SK-N-SH (cell line): ENCODE data around the gene SHROOM4. TPM values are rescaled to one million over a fixed set of nuclear protein-coding genes. Genes with fewer than 3 reads are reported as not detected.

Experiments used
- CTCF ChIA-PET: fragments of 300-600, 350-600 bp; formaldehyde crosslinking; extraction: SDS; loops from one replicate; lab custom pipeline; 2021; lab: Yijun Ruan, JAX
- POLR2A ChIA-PET: fragments of 350-600 bp; sonication (Branson Sonifier 250); formaldehyde crosslinking; extraction: SDS; loops from one replicate; lab custom pipeline; 2020; ENCODE audit warnings: antibody characterized with exemption, inconsistent platforms; lab: Yijun Ruan, JAX
- DNase-seq: peaks from one replicate; pipeline ENCODE4 v3.0.0; 2012
- H2AFZ ChIP-seq: fragments of 200-600 bp; sonication (generic); 2 replicates; pipeline ENCODE4 v1.8.1; 2016; ENCODE audit warnings: antibody characterized with exemption, mild to moderate bottlenecking, low read depth
- H3F3A ChIP-seq: fragments of 200-600 bp; sonication (generic); replicated peaks from 2 replicates; pipeline ENCODE3; 2016; ENCODE audit warnings: antibody characterized with exemption, mild to moderate bottlenecking; ENCODE audit not compliant: insufficient read depth
- H3K27ac ChIP-seq, 2 experiments: fragments of 200-500 bp in 1 of 2; fragments of 200-600 bp in 1 of 2; sonication (Bioruptor generic) in 1 of 2; sonication (generic), shearing (Covaris generic) in 1 of 2; 2 replicates each; pipeline versions ENCODE4 v1.5.1 to v1.6.1; 2014 to 2016; ENCODE audit warnings: low read depth in 2 of 2, inconsistent platforms in 1 of 2, low read length in 1 of 2, mild to moderate bottlenecking in 1 of 2, mixed read lengths in 1 of 2
- H3K27me3 ChIP-seq: fragments of 200-600 bp; sonication (generic), shearing (Covaris generic); 2 replicates; pipeline ENCODE4 v1.6.1; 2016; ENCODE audit warnings: mixed run types; ENCODE audit not compliant: insufficient read depth
- H3K36me3 ChIP-seq, 2 experiments: fragments of 200-500 bp in 1 of 2; fragments of 200-600 bp in 1 of 2; sonication (Bioruptor generic) in 1 of 2; sonication (generic) in 1 of 2; replicated peaks in 1 of 2; 2 replicates each; pipeline versions ENCODE3 to v1.5.1; 2014 to 2016; ENCODE audit warnings: low read length in 1 of 2, mild to moderate bottlenecking in 1 of 2; ENCODE audit not compliant: insufficient read depth in 2 of 2, control insufficient read depth in 1 of 2
- H3K4me1 ChIP-seq, 2 experiments: fragments of 200-500 bp in 1 of 2; fragments of 200-600 bp in 1 of 2; sonication (Bioruptor generic) in 1 of 2; sonication (generic), shearing (Covaris generic) in 1 of 2; 2 replicates each; pipeline versions ENCODE4 v1.5.1 to v1.6.1; 2014 to 2016; ENCODE audit warnings: low read depth in 1 of 2, low read length in 1 of 2, mixed run types in 1 of 2; ENCODE audit not compliant: insufficient read depth in 2 of 2, control insufficient read depth in 1 of 2
- H3K4me2 ChIP-seq: fragments of 200-600 bp; sonication (generic), shearing (Covaris generic); 2 replicates; pipeline ENCODE4 v1.6.1; 2017; ENCODE audit warnings: mixed run types
- H3K4me3 ChIP-seq, 2 experiments: fragments of 200-500 bp in 1 of 2; fragments of 200-600 bp in 1 of 2; sonication (Bioruptor generic) in 1 of 2; sonication (generic), shearing (Covaris generic) in 1 of 2; 2 replicates each; pipeline versions ENCODE4 v1.5.1 to v1.8.1; 2014 to 2016; ENCODE audit warnings: low read depth in 2 of 2, inconsistent platforms in 1 of 2, low read length in 1 of 2, mild to moderate bottlenecking in 1 of 2, mixed read lengths in 1 of 2, moderate library complexity in 1 of 2
- H3K79me2 ChIP-seq: fragments of 200-600 bp; sonication (generic); 2 replicates; pipeline ENCODE4 v1.8.1; 2017; ENCODE audit warnings: mild to moderate bottlenecking; ENCODE audit not compliant: insufficient read depth
- H3K9ac ChIP-seq: fragments of 200-600 bp; sonication (generic); 2 replicates; pipeline ENCODE4 v1.6.1; 2017; ENCODE audit warnings: mixed run types
- H3K9me2 ChIP-seq: fragments of 200-600 bp; sonication (generic); 2 replicates; pipeline ENCODE4 v1.6.1; 2017; ENCODE audit warnings: mixed run types
- H3K9me3 ChIP-seq: fragments of 200-600 bp; sonication (generic); 2 replicates; pipeline ENCODE4 v1.6.1; 2017; ENCODE audit warnings: mixed run types, mild to moderate bottlenecking, moderate library complexity
- H4K20me1 ChIP-seq: fragments of 200-600 bp; sonication (generic); 2 replicates; pipeline ENCODE4 v1.6.1; 2017; ENCODE audit warnings: mild to moderate bottlenecking, mixed run types; ENCODE audit not compliant: insufficient read depth
- CHD2 ChIP-seq: fragments of 150-350 bp; IDR thresholded peaks from 2 replicates; pipeline ENCODE4 v1.6.1; 2018; ENCODE audit warnings: low read length; ENCODE audit not compliant: partially characterized antibody
- ELF1 ChIP-seq: IDR thresholded peaks from 2 replicates; pipeline ENCODE4 v1.4.0; 2012
- FOSL2 ChIP-seq: IDR thresholded peaks from 2 replicates; pipeline ENCODE4 v1.4.0; 2012; ENCODE audit warnings: low read depth, mild to moderate bottlenecking, moderate library complexity, borderline replicate concordance
- GABPA ChIP-seq: IDR thresholded peaks from 2 replicates; pipeline ENCODE4 v1.4.0; 2012; ENCODE audit warnings: low read depth, mild to moderate bottlenecking
- JUND ChIP-seq: IDR thresholded peaks from 2 replicates; pipeline ENCODE4 v1.4.0; 2012
- NFIC ChIP-seq: IDR thresholded peaks from 2 replicates; pipeline ENCODE4 v1.4.0; 2012; ENCODE audit warnings: borderline replicate concordance
- POLR2AphosphoS5 ChIP-seq: IDR thresholded peaks from 2 replicates; pipeline ENCODE4 v1.6.1; 2012; ENCODE audit warnings: low read depth, low read length
- RAD21 ChIP-seq: IDR thresholded peaks from 2 replicates; pipeline ENCODE4 v1.6.1; 2012; ENCODE audit warnings: mild to moderate bottlenecking, low read length
- REST ChIP-seq: IDR thresholded peaks from 2 replicates; pipeline ENCODE4 v1.6.1; 2012; ENCODE audit warnings: mild to moderate bottlenecking, low read depth, low read length, moderate library complexity
- TAF1 ChIP-seq: IDR thresholded peaks from 2 replicates; pipeline ENCODE4 v1.6.1; 2012; ENCODE audit warnings: low read depth, mild to moderate bottlenecking, low read length, moderate library complexity, borderline replicate concordance
- USF1 ChIP-seq: IDR thresholded peaks from 2 replicates; pipeline ENCODE4 v1.4.0; 2012; ENCODE audit warnings: low read depth, borderline replicate concordance
- USF2 ChIP-seq: fragments of 150-350 bp; IDR thresholded peaks from 2 replicates; pipeline ENCODE4 v1.6.1; 2017; ENCODE audit warnings: antibody characterized with exemption, low read length, low read depth, borderline replicate concordance
- YY1 ChIP-seq: IDR thresholded peaks from 2 replicates; pipeline ENCODE4 v1.4.0; 2012; ENCODE audit warnings: low read depth, mild to moderate bottlenecking
- WGBS: methylation state at CpG from one replicate; pipeline ENCODE4 v1.1.6; 2017; ENCODE audit warnings: low lambda C conversion rate; 5-methylcytosine and 5-hydroxymethylcytosine counted together
- polyA plus RNA-seq, 3 experiments: library from polyadenylated mRNA; depleted of rRNA; stranded (reverse); fragments of >200 nt; gene quantifications; 2 replicates each; pipeline ENCODE4 v1.2.3, GENCODE V29; 2012
- TF ChIP-seq, protein P1 (sequence below): fragments of 150-350 bp; IDR thresholded peaks from 2 replicates; pipeline ENCODE4 v1.6.1; 2016; ENCODE audit warnings: mild to moderate bottlenecking, low read depth, low read length
- TF ChIP-seq, protein P2 (sequence below): IDR thresholded peaks from 2 replicates; pipeline ENCODE4; 2012

SHROOM4 gene
- polyA plus RNA-seq, 1 of the 3 experiments (the other 2 are of a cell fraction), result 0.31 TPM

DNA sequence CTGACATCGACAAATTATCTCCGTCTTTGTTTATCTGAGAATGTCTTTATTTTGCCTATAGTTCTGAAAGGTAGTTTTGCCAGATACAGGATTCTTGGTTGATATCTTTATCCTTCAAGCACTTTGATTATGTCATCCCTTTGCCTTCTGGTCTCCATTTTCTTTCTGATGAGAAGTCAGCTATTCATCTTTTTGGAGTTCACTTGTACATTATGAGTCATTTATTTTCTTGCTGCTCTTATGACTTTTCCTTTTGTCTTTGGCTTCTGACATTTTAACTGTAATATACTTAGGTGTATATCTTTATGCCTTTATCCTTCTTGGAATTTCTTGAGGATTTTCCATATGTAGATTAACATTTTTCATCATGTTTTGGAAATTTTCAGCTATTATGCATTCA is 51.4 kb downstream of the SHROOM4 start:
- POLR2A ChIA-PET, result no interaction called here

GRCh38 chrX:50756276-50756675 is 57.7 kb downstream of the SHROOM4 start:
- TF ChIP-seq REST, result no peak
- TF ChIP-seq, protein P1, sequence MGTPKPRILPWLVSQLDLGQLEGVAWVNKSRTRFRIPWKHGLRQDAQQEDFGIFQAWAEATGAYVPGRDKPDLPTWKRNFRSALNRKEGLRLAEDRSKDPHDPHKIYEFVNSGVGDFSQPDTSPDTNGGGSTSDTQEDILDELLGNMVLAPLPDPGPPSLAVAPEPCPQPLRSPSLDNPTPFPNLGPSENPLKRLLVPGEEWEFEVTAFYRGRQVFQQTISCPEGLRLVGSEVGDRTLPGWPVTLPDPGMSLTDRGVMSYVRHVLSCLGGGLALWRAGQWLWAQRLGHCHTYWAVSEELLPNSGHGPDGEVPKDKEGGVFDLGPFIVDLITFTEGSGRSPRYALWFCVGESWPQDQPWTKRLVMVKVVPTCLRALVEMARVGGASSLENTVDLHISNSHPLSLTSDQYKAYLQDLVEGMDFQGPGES, result no peak
- TF ChIP-seq, protein P2, sequence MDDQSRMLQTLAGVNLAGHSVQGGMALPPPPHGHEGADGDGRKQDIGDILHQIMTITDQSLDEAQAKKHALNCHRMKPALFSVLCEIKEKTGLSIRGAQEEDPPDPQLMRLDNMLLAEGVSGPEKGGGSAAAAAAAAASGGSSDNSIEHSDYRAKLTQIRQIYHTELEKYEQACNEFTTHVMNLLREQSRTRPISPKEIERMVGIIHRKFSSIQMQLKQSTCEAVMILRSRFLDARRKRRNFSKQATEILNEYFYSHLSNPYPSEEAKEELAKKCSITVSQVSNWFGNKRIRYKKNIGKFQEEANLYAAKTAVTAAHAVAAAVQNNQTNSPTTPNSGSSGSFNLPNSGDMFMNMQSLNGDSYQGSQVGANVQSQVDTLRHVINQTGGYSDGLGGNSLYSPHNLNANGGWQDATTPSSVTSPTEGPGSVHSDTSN, result no peak
- TF ChIP-seq NFIC, result no peak
- TF ChIP-seq POLR2AphosphoS5, result no peak
- Histone ChIP-seq H3K36me3 (no peaks in the 10 kb centered on the region), H3K9me2 (no peaks in the 10 kb centered on the region), H3K4me3 (no peak overlapping the region), H4K20me1 (no peaks in the 10 kb centered on the region), H3K9me3 (no peaks in the 10 kb centered on the region), H3K4me1 (no peaks in the 10 kb centered on the region), H3K9ac (no peak overlapping the region), H3K27me3 (no peaks in the 10 kb centered on the region), H3K79me2 (no peaks in the 10 kb centered on the region), H3K4me2 (no peak overlapping the region), H3K27ac (no peak overlapping the region), H3F3A (no peaks in the 10 kb centered on the region), H2AFZ (no peak overlapping the region)
- WGBS, result 2% methylated on average over 3 of the region's 3 CpGs
- POLR2A ChIA-PET, result no interaction called here
- DNase-seq, result no peak
- CTCF ChIA-PET, result no interaction called here

More for the DNA sequence above, 51.4 kb downstream of the SHROOM4 start:
- no peaks in the 10 kb centered on the region for H3K9me2 ChIP-seq
- H3K79me2 ChIP-seq, result no peaks in the 10 kb centered on the region
- no peak overlapping the region for H3K27ac ChIP-seq
- H3K9me3 ChIP-seq, result no peaks in the 10 kb centered on the region
- no peak overlapping the region for H3K4me2 ChIP-seq
- 4% methylated on average over 2 of the region's 2 CpGs for WGBS
- H3K27me3 ChIP-seq, result no peaks in the 10 kb centered on the region; the same call in 1 of the 2 replicates
- no peaks in the 10 kb centered on the region for H4K20me1 ChIP-seq
- no peaks in the 10 kb centered on the region for H3F3A ChIP-seq
- H3K4me1 ChIP-seq, result no peaks in the 10 kb centered on the region
- no peak overlapping the region for H3K9ac ChIP-seq
- DNase-seq, result no peak
- TF ChIP-seq JUND (no peak), USF2 (no peak), CHD2 (no peak), FOSL2 (no peak), POLR2AphosphoS5 (no peak), USF1 (no peak), NFIC (no peak), ELF1 (no peak), TAF1 (no peak), GABPA (no peak), YY1 (no peak), RAD21 (no peak)
- TF ChIP-seq, protein P2, result no peak
- H3K4me3 ChIP-seq, result no peak overlapping the region
- no peak overlapping the region for H2AFZ ChIP-seq
- CTCF ChIA-PET, result interaction anchor here (1.6 kb wide), 1 partner anchor 15 kb away, joined by 5 read pairs; no protein-coding TSS in a partner anchor
- H3K36me3 ChIP-seq, result no peaks in the 10 kb centered on the region
